ENCODE data around the gene WWC2. TPM values are rescaled to one million over a fixed set of nuclear protein-coding genes. Genes with fewer than 3 reads are reported as not detected.

The WWC2 gene
- total and polyA plus RNA-seq, 2 experiments from 2014 or later: 50.5 to 74.2 TPM

DNA sequence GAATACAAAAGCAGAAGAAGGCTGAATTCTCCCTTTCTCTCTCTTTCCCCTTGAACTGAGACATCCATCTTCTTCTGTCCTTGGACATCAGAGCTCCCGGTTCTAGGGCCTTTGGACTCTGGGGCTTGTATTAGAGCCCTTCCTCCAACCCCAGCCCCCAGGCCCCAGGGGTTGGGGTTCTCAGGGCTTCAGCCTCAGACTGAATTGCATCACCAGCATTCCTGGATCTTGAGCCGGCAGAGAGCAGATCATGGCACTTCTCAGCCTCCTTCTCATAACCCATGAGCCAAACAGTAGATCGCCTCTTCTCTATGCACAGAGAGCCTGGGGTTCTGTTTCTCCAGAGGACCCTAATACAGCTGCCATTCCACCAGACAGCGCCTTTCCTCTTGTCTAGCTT, 248.5 kb downstream of the WWC2 start:
- no peak overlapping the region for H3K27ac Mint-ChIP-seq
- H3K27me3 ChIP-seq (ENCODE audit: insufficient read depth): no peaks in the 10 kb centered on the region
- H3F3A ChIP-seq (replicated peaks; ENCODE audit: low read depth): no peaks in the 10 kb centered on the region
- H3K4me3 Mint-ChIP-seq: no peak overlapping the region
- no peaks in the 10 kb centered on the region for H3K79me2 ChIP-seq (replicated peaks; ENCODE audit: insufficient read depth)
- no peak overlapping the region for H3K4me3 ChIP-seq
- peaks cover 6% of the 10 kb centered on the region for H3K27me3 Mint-ChIP-seq (ENCODE audit: insufficient read depth, low read depth, poor library complexity)
- H4K20me1 ChIP-seq (replicated peaks; ENCODE audit: insufficient read depth): no peaks in the 10 kb centered on the region
- DNase-seq (ENCODE audit: low spot score) (no peak), ATAC-seq (no peak)
- no peaks in the 10 kb centered on the region for H3K4me1 Mint-ChIP-seq
- no peaks in the 10 kb centered on the region for H3K36me3 ChIP-seq (ENCODE audit: insufficient read depth)
- no peak overlapping the region for H2AFZ ChIP-seq
- no peaks in the 10 kb centered on the region for H3K4me1 ChIP-seq (ENCODE audit: insufficient read depth)
- H3K9me2 ChIP-seq (ENCODE audit: insufficient read depth): no peaks in the 10 kb centered on the region
- TF ChIP-seq ZNF331 (CRISPR knock-in tag; IDR thresholded peaks at IDR 0.05; ENCODE audit: low read depth) (no peak), STAT1 (IDR thresholded peaks at IDR 0.05; ENCODE audit: unreplicated experiment) (no peak), ZNF462 (CRISPR knock-in tag; IDR thresholded peaks at IDR 0.05) (no peak), EZH2phosphoT487 (IDR thresholded peaks at IDR 0.05; ENCODE audit: unreplicated experiment) (no peak), REST (IDR thresholded peaks at IDR 0.05; ENCODE audit: unreplicated experiment) (no peak), EZH2 (IDR thresholded peaks at IDR 0.05; ENCODE audit: low read depth, unreplicated experiment) (no peak), NANOG (IDR thresholded peaks at IDR 0.05; ENCODE audit: borderline replicate concordance) (no peak), JUNB (IDR thresholded peaks at IDR 0.05; ENCODE audit: unreplicated experiment) (no peak), POLR2AphosphoS5 (IDR thresholded peaks at IDR 0.05; ENCODE audit: low read depth) (no peak), ZNF114 (CRISPR knock-in tag; IDR thresholded peaks at IDR 0.05) (no peak), CTCF (conservative IDR thresholded peaks at IDR 0.05; ENCODE audit: low read depth in 2 of 2) (no peak)
- TF ChIP-seq, protein P1, sequence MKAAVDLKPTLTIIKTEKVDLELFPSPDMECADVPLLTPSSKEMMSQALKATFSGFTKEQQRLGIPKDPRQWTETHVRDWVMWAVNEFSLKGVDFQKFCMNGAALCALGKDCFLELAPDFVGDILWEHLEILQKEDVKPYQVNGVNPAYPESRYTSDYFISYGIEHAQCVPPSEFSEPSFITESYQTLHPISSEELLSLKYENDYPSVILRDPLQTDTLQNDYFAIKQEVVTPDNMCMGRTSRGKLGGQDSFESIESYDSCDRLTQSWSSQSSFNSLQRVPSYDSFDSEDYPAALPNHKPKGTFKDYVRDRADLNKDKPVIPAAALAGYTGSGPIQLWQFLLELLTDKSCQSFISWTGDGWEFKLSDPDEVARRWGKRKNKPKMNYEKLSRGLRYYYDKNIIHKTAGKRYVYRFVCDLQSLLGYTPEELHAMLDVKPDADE (IDR thresholded peaks at IDR 0.05): no peak
- H3K27ac ChIP-seq (ENCODE audit: low read depth): no peak overlapping the region
- no peaks in the 10 kb centered on the region for H3K9me3 Mint-ChIP-seq
- no peak overlapping the region for H3K4me2 ChIP-seq
- H3K36me3 Mint-ChIP-seq (ENCODE audit: low read depth): no peaks in the 10 kb centered on the region
